ENCODE data around the gene MOCS2. TPM values are rescaled to one million over a fixed set of nuclear protein-coding genes. Genes with fewer than 3 reads are reported as not detected.

The MOCS2 gene
- total and polyA plus RNA-seq, 2 of the 8 experiments (the other 6 are each of a cell fraction or from before 2014, with no cell fraction given) = 6.7 to 16.1 TPM

DNA sequence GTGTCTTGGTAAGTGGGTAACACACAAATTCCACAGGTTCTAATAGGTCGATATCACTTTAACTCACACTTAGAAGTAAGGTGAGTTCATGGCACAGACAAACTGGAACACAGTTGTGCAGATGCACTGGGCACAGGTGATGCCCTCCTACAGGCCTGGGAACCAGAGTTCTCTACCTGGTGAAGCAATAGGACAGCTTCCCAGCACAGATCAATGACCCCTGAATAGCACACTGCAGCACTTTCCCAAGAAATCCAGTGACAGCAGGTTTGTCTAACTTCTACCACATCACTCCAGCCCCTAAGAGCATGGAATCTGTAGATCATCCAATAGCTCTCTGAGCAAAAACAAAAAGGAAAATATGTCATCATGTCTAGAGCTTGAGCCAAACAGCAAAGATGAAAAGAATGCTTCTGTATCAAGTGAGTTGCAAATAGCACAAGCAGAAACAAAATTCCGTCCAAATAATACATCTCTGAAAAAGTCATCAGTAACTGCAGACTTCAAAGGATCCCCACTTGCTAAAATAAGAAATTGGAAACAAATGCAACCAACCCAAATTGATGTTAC lies 33.5 kb downstream of the MOCS2 start:
- POLR2A ChIA-PET (ENCODE audit: partially characterized antibody) = no interaction called here

More for the DNA sequence above, 33.5 kb downstream of the MOCS2 start:
- H2AK5ac ChIP-seq (ENCODE audit: low read depth, low read length) = no peak overlapping the region
- no peak overlapping the region for H4K91ac ChIP-seq (replicated peaks; ENCODE audit: insufficient read length, low read length)
- no peak overlapping the region for H3K14ac ChIP-seq (ENCODE audit: insufficient read length)
- no peak overlapping the region for H2BK12ac ChIP-seq (ENCODE audit: low read depth, low read length)
- H4K20me1 ChIP-seq (replicated peaks in 1 of 2; ENCODE audit: control insufficient read depth in 1 of 2, insufficient read depth in 2 of 2, low read length in 2 of 2) = no peaks in the 10 kb centered on the region
- H4K5ac ChIP-seq (ENCODE audit: insufficient read length, low read depth, low read length) = no peak overlapping the region
- H2BK120ac ChIP-seq (replicated peaks; ENCODE audit: low read depth, low read length) = no peak overlapping the region
- TF ChIP-seq SAP30 (IDR thresholded peaks at IDR 0.05; ENCODE audit: insufficient read depth, insufficient replicate concordance, low read length) = no peak
- TF ChIP-seq NRF1 (IDR thresholded peaks at IDR 0.05; ENCODE audit: low read depth, low read length) = no peak
- no peak for TF ChIP-seq EZH2 (IDR thresholded peaks at IDR 0.05; ENCODE audit: low read depth, low read length, severe bottlenecking)
- TF ChIP-seq KDM4A (IDR thresholded peaks at IDR 0.05; ENCODE audit: low read depth, low read length, severe bottlenecking) = no peak
- no peaks in the 10 kb centered on the region for H3K79me2 ChIP-seq (ENCODE audit: control insufficient read depth in 1 of 2, insufficient read depth in 2 of 2, low read length in 2 of 2)
- no peak overlapping the region for H3K4me2 ChIP-seq (ENCODE audit: insufficient read depth in 1 of 2, low read depth in 2 of 2, low read length in 2 of 2)
- H4K8ac ChIP-seq (ENCODE audit: extremely low read depth, insufficient read depth, low read length) = no peak overlapping the region
- H3K27ac ChIP-seq (ENCODE audit: low read depth, low read length) = no peak overlapping the region
- no peaks in the 10 kb centered on the region for H3K23me2 ChIP-seq (ENCODE audit: low read depth, low read length)
- WGBS, 2 experiments (ENCODE audit: extremely low coverage in 1 of 2, insufficient coverage in 1 of 2, insufficient read length in 1 of 2, insufficient replicate concordance in 2 of 2, low coverage in 1 of 2, low lambda C conversion rate in 2 of 2, missing lambda C conversion rate in 1 of 2) = 93% methylated on average over 2 of the region's 2 CpGs; no CpG with 5 or more reads in 1 of the 2 experiments
- H2BK20ac ChIP-seq (ENCODE audit: low read length) = no peak overlapping the region
- no peak overlapping the region for H3K4ac ChIP-seq (replicated peaks; ENCODE audit: insufficient read length, low read depth, low read length)
- no peak overlapping the region for H3K56ac ChIP-seq (replicated peaks; ENCODE audit: insufficient read length, low read depth, low read length)
- H2AFZ ChIP-seq (ENCODE audit: low read length) = no peak overlapping the region
- H3K18ac ChIP-seq (ENCODE audit: extremely low read depth, low read length) = no peak overlapping the region
- no peaks in the 10 kb centered on the region for H3K79me1 ChIP-seq (ENCODE audit: low read depth, low read length)
- FAIRE-seq (no peak), DNase-seq (ENCODE audit: low read depth in 1 of 2, low spot score in 2 of 2) (no peak)
- H2BK15ac ChIP-seq (ENCODE audit: low read length) = no peak overlapping the region
- H3K9ac ChIP-seq (replicated peaks in 1 of 4; ENCODE audit: extremely low read depth in 1 of 4, low read depth in 3 of 4, low read length in 3 of 4) = no peak overlapping the region
- H3K36me3 ChIP-seq (ENCODE audit: control insufficient read depth in 2 of 4, insufficient read depth in 4 of 4, low read length in 3 of 4) = peaks cover 0 to 9% (median 3%) of the 10 kb centered on the region in 4 experiments; a peak in 2 of 8 replicates
- no peak overlapping the region for H3K4me3 ChIP-seq (ENCODE audit: extremely low read depth in 1 of 4, insufficient read depth in 2 of 4, low read depth in 3 of 4, low read length in 4 of 4)
- no peaks in the 10 kb centered on the region for H3K4me1 ChIP-seq (replicated peaks in 1 of 4; ENCODE audit: control insufficient read depth in 3 of 4, insufficient read depth in 4 of 4, low read length in 3 of 4)
- no peaks in the 10 kb centered on the region for H3K27me3 ChIP-seq (replicated peaks in 1 of 4; ENCODE audit: control insufficient read depth in 3 of 4, extremely low read depth in 1 of 4, insufficient read depth in 3 of 4, low read length in 3 of 4)
- CTCF ChIA-PET (ENCODE audit: partially characterized antibody) = interaction anchor here (1.6 kb wide), 1 partner anchor 128 kb away, joined by 5 read pairs; no protein-coding TSS in a partner anchor
- no peaks in the 10 kb centered on the region for H3K9me3 ChIP-seq (ENCODE audit: insufficient read depth in 2 of 2, low read depth in 1 of 2, low read length in 1 of 2)
- H2BK5ac ChIP-seq (ENCODE audit: low read depth, low read length) = no peak overlapping the region
- H3K23ac ChIP-seq (ENCODE audit: insufficient read length) = no peak overlapping the region
